ENCODE data around the gene RUNX2.

- no peak for TF ChIP-seq CTCF (conservative IDR thresholded peaks at IDR 0.05)
- TF ChIP-seq ZFX (IDR thresholded peaks at IDR 0.05) = no peak
Measured at GRCh38 chr6:45571159-45571558, 243.0 kb downstream of the RUNX2 start.

All from C4-2B (cell line).